ENCODE data around the gene CERS6. TPM values are rescaled to one million over a fixed set of nuclear protein-coding genes. Genes with fewer than 3 reads are reported as not detected.

The CERS6 gene
- total RNA-seq, 1 experiment from 2014 or later = 30.3 TPM

DNA sequence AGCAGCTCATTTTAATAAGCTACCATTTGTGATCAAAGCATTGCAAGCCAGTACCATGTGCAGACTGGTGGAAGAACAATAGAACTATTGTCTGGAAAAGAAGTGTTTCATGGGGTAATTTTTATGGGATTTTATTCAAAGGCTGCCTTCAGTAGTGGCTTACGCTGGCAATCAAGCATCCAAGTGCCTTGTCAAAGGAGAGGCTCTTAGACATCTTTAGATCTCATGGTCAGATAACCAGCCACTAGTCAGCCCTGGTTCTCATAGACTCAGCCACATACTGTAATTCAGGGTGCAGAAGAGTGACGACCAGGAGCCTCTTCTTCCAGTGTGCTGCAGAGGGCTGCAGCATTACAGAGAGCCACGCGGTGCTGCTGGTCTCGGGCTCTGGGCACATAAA is 247.9 kb downstream of the CERS6 start:
- in situ Hi-C loops (cut with HindIII; ENCODE audit: low pct_unique_long_range_greater_than_20kb, low sequenced_read_pairs) = no loop called here
- ATAC-seq (no peak), DNase-seq (ENCODE audit: low read depth, low spot score) (no peak)
- intact Hi-C loops (cut with micrococcal nuclease; ENCODE audit: unreplicated experiment) = no loop called here
- ChIA-PET POLR2A (no interaction called here), CTCF (no interaction called here)
- Histone ChIP-seq H3K27ac (ENCODE audit: low read length) (no peak overlapping the region), H3K27me3 (ENCODE audit: control insufficient read depth, insufficient read depth, low read length) (no peaks in the 10 kb centered on the region), H3K4me1 (ENCODE audit: control insufficient read depth, insufficient read depth, low read length) (no peaks in the 10 kb centered on the region), H3K36me3 (ENCODE audit: control insufficient read depth, insufficient read depth, low read length) (no peaks in the 10 kb centered on the region; the same call in 1 of the 2 replicates), H3K4me3 (ENCODE audit: low read depth in 2 of 2, low read length in 2 of 2) (no peak overlapping the region), H3K9me3 (ENCODE audit: control insufficient read depth, insufficient read depth, low read depth, low read length) (no peaks in the 10 kb centered on the region)
- BruUV-seq (replicated peaks) = no TSS peak
- TF ChIP-seq TCF7L2 (IDR thresholded peaks at IDR 0.05; ENCODE audit: low read depth, low read length) (no peak), SIN3A (IDR thresholded peaks at IDR 0.05; ENCODE audit: borderline replicate concordance, insufficient read depth, low read depth, low read length) (no peak)
- TF ChIP-seq, protein P1, sequence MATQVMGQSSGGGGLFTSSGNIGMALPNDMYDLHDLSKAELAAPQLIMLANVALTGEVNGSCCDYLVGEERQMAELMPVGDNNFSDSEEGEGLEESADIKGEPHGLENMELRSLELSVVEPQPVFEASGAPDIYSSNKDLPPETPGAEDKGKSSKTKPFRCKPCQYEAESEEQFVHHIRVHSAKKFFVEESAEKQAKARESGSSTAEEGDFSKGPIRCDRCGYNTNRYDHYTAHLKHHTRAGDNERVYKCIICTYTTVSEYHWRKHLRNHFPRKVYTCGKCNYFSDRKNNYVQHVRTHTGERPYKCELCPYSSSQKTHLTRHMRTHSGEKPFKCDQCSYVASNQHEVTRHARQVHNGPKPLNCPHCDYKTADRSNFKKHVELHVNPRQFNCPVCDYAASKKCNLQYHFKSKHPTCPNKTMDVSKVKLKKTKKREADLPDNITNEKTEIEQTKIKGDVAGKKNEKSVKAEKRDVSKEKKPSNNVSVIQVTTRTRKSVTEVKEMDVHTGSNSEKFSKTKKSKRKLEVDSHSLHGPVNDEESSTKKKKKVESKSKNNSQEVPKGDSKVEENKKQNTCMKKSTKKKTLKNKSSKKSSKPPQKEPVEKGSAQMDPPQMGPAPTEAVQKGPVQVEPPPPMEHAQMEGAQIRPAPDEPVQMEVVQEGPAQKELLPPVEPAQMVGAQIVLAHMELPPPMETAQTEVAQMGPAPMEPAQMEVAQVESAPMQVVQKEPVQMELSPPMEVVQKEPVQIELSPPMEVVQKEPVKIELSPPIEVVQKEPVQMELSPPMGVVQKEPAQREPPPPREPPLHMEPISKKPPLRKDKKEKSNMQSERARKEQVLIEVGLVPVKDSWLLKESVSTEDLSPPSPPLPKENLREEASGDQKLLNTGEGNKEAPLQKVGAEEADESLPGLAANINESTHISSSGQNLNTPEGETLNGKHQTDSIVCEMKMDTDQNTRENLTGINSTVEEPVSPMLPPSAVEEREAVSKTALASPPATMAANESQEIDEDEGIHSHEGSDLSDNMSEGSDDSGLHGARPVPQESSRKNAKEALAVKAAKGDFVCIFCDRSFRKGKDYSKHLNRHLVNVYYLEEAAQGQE (IDR thresholded peaks at IDR 0.05; ENCODE audit: insufficient read depth in 1 of 2, low read depth in 2 of 2, low read length in 1 of 2) = no peak
- TF ChIP-seq, protein P2, sequence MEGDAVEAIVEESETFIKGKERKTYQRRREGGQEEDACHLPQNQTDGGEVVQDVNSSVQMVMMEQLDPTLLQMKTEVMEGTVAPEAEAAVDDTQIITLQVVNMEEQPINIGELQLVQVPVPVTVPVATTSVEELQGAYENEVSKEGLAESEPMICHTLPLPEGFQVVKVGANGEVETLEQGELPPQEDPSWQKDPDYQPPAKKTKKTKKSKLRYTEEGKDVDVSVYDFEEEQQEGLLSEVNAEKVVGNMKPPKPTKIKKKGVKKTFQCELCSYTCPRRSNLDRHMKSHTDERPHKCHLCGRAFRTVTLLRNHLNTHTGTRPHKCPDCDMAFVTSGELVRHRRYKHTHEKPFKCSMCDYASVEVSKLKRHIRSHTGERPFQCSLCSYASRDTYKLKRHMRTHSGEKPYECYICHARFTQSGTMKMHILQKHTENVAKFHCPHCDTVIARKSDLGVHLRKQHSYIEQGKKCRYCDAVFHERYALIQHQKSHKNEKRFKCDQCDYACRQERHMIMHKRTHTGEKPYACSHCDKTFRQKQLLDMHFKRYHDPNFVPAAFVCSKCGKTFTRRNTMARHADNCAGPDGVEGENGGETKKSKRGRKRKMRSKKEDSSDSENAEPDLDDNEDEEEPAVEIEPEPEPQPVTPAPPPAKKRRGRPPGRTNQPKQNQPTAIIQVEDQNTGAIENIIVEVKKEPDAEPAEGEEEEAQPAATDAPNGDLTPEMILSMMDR (IDR thresholded peaks at IDR 0.05) = no peak

DNA sequence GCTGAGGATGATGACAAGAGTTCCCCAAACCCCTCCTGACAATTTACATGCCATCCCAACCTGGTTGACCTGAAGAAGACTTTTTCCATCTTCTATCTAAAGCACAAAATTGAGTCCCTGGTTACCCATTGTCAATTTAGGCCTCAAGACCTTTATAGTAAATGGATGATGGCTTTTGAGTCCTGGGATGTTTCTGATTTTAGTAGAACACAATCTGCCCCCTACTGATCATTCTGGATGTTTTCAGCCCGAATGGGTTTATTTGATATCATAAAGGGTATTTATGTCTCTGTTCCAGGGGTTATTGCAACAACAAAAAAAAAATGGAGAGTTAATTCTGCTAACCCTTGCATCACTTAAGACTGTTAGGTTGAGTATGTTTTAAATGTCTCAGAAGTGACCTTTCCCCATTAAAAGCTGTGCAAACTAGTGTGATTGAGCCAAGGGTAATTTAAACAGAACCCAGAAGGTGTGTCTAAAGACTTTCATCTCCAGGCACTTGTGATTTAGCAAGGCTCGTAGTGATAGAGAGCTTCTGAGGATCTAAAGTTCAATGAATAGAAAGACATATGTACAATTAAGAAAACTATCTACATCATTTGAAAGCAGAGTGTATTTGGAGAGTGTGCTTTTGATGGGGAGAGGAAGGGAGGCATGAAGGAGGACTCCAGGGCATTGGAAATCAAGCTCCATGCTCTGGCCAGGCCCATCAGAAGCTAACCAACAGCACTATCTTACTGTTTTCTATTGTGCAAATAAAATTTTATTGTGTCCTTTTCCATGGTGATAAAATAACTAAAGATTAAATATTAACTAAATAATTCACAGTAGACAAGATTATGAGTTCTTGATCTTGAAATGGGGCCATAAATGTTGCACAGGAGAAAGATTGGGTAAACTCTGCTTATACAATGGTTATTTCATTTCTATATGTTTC is 249.7 kb downstream of the CERS6 start:
- H3K4me3 ChIP-seq (ENCODE audit: low read depth in 2 of 2, low read length in 2 of 2) = no peak overlapping the region
- TF ChIP-seq, protein P2 (IDR thresholded peaks at IDR 0.05) = peak; percentile 47
- TF ChIP-seq POLR2AphosphoS5 (IDR thresholded peaks at IDR 0.05; ENCODE audit: low read depth, low read length) = no peak
- no peak for ATAC-seq
- in situ Hi-C loops (cut with HindIII; ENCODE audit: low pct_unique_long_range_greater_than_20kb, low sequenced_read_pairs) = no loop called here
- H3K9me3 ChIP-seq (ENCODE audit: control insufficient read depth, insufficient read depth, low read depth, low read length) = no peaks in the 10 kb centered on the region
- no peaks in the 10 kb centered on the region for H3K4me1 ChIP-seq (ENCODE audit: control insufficient read depth, insufficient read depth, low read length)
- ChIA-PET POLR2A (no interaction called here), CTCF (interaction anchor here (0.6 kb wide), 1 partner anchor 53 kb away, joined by 8 read pairs; no protein-coding TSS in a partner anchor)
- no peaks in the 10 kb centered on the region; the same call in 1 of the 2 replicates for H3K36me3 ChIP-seq (ENCODE audit: control insufficient read depth, insufficient read depth, low read length)
- no peak for DNase-seq (ENCODE audit: low read depth, low spot score)
- intact Hi-C loops (cut with micrococcal nuclease; ENCODE audit: unreplicated experiment) = no loop called here
- H3K27ac ChIP-seq (ENCODE audit: low read length) = no peak overlapping the region
- no peaks in the 10 kb centered on the region for H3K27me3 ChIP-seq (ENCODE audit: control insufficient read depth, insufficient read depth, low read length)
- TSS peak; percentile 32 for BruUV-seq (replicated peaks)
